Measurements from ENCODE around the gene KIF19. TPM values are rescaled to one million over a fixed set of nuclear protein-coding genes. Genes with fewer than 3 reads are reported as not detected.
A peak's percentile ranks its signal among the peaks of the same experiment; 100 is the strongest.

The KIF19 gene
- total and polyA plus RNA-seq, 10 of the 15 experiments (the other 5 are each of a cell fraction or from before 2014, with no cell fraction given): 0.06 to 0.07 TPM; not detected in 8

GRCh38 chr17:74283371-74283673, 42.7 kb upstream of the KIF19 start (continued):
- TF ChIP-seq BCLAF1 (IDR thresholded peaks at IDR 0.05) (no peak), NR2C2 (IDR thresholded peaks at IDR 0.05; ENCODE audit: borderline replicate concordance, control insufficient read depth, insufficient read length, low read depth) (no peak), EGR1 (IDR thresholded peaks at IDR 0.05; ENCODE audit: borderline replicate concordance in 1 of 2, low read depth in 2 of 2, low read length in 2 of 2) (no peak), HDAC6 (IDR thresholded peaks at IDR 0.05; ENCODE audit: unreplicated experiment) (no peak), CREM (IDR thresholded peaks at IDR 0.05; ENCODE audit: low read depth) (no peak), FOS (IDR thresholded peaks at IDR 0.05; ENCODE audit: borderline replicate concordance, extremely low read depth, insufficient read length) (no peak), CHD2 (IDR thresholded peaks at IDR 0.05; ENCODE audit: borderline replicate concordance, low read depth, low read length) (no peak), ZNF217 (IDR thresholded peaks at IDR 0.05) (peak; percentile 98), TCF3 (IDR thresholded peaks at IDR 0.05; ENCODE audit: borderline replicate concordance, insufficient read depth, low read depth, low read length) (no peak)
- TF ChIP-seq, protein P1, sequence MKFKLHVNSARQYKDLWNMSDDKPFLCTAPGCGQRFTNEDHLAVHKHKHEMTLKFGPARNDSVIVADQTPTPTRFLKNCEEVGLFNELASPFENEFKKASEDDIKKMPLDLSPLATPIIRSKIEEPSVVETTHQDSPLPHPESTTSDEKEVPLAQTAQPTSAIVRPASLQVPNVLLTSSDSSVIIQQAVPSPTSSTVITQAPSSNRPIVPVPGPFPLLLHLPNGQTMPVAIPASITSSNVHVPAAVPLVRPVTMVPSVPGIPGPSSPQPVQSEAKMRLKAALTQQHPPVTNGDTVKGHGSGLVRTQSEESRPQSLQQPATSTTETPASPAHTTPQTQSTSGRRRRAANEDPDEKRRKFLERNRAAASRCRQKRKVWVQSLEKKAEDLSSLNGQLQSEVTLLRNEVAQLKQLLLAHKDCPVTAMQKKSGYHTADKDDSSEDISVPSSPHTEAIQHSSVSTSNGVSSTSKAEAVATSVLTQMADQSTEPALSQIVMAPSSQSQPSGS (IDR thresholded peaks at IDR 0.05; ENCODE audit: low read length): no peak
